K562 (cell line): ENCODE measurements around the gene DCAF11. TPM values are rescaled to one million over a fixed set of nuclear protein-coding genes. Genes with fewer than 3 reads are reported as not detected.

Experiments
- BHLHE40 ChIP-seq: IDR thresholded peaks from 2 replicates; pipeline ENCODE4 v1.6.1; 2011; ENCODE audit warnings: low read length, improper control_type of control experiment
- BRF2 ChIP-seq: IDR thresholded peaks from 3 replicates; pipeline ENCODE4 v1.6.1; 2011; ENCODE audit warnings: borderline replicate concordance, mild to moderate bottlenecking; ENCODE audit not compliant: insufficient read length, insufficient read depth
- CC2D1A ChIP-seq: fragments of 450-650 bp; IDR thresholded peaks from 2 replicates; pipeline ENCODE4 v1.6.1; 2017; ENCODE audit warnings: mild to moderate bottlenecking
- CCAR2 ChIP-seq: fragments of 200-400 bp; formaldehyde crosslinking; IDR thresholded peaks from 2 replicates; pipeline ENCODE4 v1.6.1; 2017; ENCODE audit warnings: mild to moderate bottlenecking, low read depth, low read length
- DNMT1 ChIP-seq: fragments of 450-650 bp; IDR thresholded peaks from 2 replicates; pipeline ENCODE4 v1.6.1; 2016; ENCODE audit warnings: antibody characterized with exemption, mild to moderate bottlenecking
- EZH2 ChIP-seq: IDR thresholded peaks from 2 replicates; pipeline ENCODE4 v1.6.1; 2012; ENCODE audit warnings: low read depth, mild to moderate bottlenecking, inconsistent platforms, low read length, borderline replicate concordance
- GABPB1 ChIP-seq: sonication (generic); formaldehyde crosslinking; IDR thresholded peaks from 2 replicates; pipeline ENCODE4 v1.8.0; 2022; ENCODE audit warnings: mild to moderate bottlenecking, missing genetic modification reagents
- MXD1 ChIP-seq: fragments of 250-450 bp; sonication (Bioruptor Pico); IDR thresholded peaks from 2 replicates; pipeline ENCODE4 v1.8.0; 2021; ENCODE audit warnings: borderline replicate concordance, mild to moderate bottlenecking, moderate library complexity; ENCODE audit not compliant: poor library complexity, severe bottlenecking
- NFIX ChIP-seq: fragments of 250-450 bp; sonication (Bioruptor Pico); IDR thresholded peaks from 2 replicates; pipeline ENCODE4 v1.4.0; 2020; ENCODE audit warnings: low read depth, mild to moderate bottlenecking, moderate library complexity
- SETDB1 ChIP-seq: IDR thresholded peaks from one replicate; pipeline ENCODE4 v1.6.1; 2012; ENCODE audit warnings: low read length, control low read depth, inconsistent platforms
- SLC30A9 ChIP-seq: fragments of 250-450 bp; sonication (Bioruptor Pico); IDR thresholded peaks from 2 replicates; pipeline ENCODE4 v1.8.0; 2022; ENCODE audit warnings: mild to moderate bottlenecking, moderate library complexity
- SP1 ChIP-seq: sonication (generic); formaldehyde crosslinking; IDR thresholded peaks from 2 replicates; pipeline ENCODE4 v1.8.1; 2022; ENCODE audit warnings: mild to moderate bottlenecking, missing genetic modification reagents
- TBP ChIP-seq: optimal IDR thresholded peaks from 2 replicates; pipeline ENCODE3; 2011; ENCODE audit warnings: low read depth, low read length, improper control_type of control experiment
- TEAD2 ChIP-seq: fragments of 450-650 bp; IDR thresholded peaks from 2 replicates; pipeline ENCODE4 v1.6.1; 2016; ENCODE audit warnings: missing genetic modification characterization, control low read depth, missing compliant biosample characterization
- ZFPM2 ChIP-seq: fragments of 250-450 bp; sonication (Bioruptor Pico); IDR thresholded peaks from 2 replicates; pipeline ENCODE4 v1.5.1; 2022; ENCODE audit warnings: mild to moderate bottlenecking
- ZNF274 ChIP-seq: IDR thresholded peaks from 2 replicates; pipeline ENCODE4 v1.6.1; 2011; ENCODE audit warnings: low read depth, mild to moderate bottlenecking, low read length, moderate library complexity, borderline replicate concordance
- ZNF717 ChIP-seq: fragments of 250-450 bp; sonication (Bioruptor Pico); IDR thresholded peaks from 2 replicates; pipeline ENCODE4 v1.5.0; 2021
- ZNF785 ChIP-seq: fragments of 250-450 bp; sonication (Bioruptor Pico); IDR thresholded peaks from 2 replicates; pipeline ENCODE4 v1.4.0; 2020; ENCODE audit warnings: mild to moderate bottlenecking
- polyA plus RNA-seq, 8 experiments: library from polyadenylated mRNA; depleted of rRNA in 4 of 8; stranded (reverse) in 5 of 8; unstranded in 3 of 8; fragments of >200 nt; fragmentation: Nextera tagmentation in 2 of 8; fragmentation: Illumina TruSeq in 1 of 8; extraction: Ambion mirVana in 2 of 8; extraction: Trizol in 1 of 8; gene quantifications; 2 replicates each; pipeline versions ENCODE4 v1.2.1 to v1.2.3, GENCODE V29; 2011 to 2014; ENCODE audit warnings: inconsistent platforms in 1 of 8, missing spikeins in 1 of 8
- total RNA-seq, 7 experiments: library from RNA; depleted of rRNA in 6 of 7; stranded (reverse); fragments of >200 nt in 6 of 7; fragmentation: Illumina TruSeq in 2 of 7; extraction: Trizol in 2 of 7; gene quantifications; 2 replicates each; pipeline versions ENCODE4 v1.2.1 to v1.2.3, GENCODE V29; 2011 to 2021; ENCODE audit warnings: low replicate concordance in 1 of 7
- TF ChIP-seq, protein P1 (sequence below): fragments of 450-650 bp; IDR thresholded peaks from 2 replicates; pipeline ENCODE4 v1.6.1; 2016; ENCODE audit warnings: low read depth, mild to moderate bottlenecking, moderate library complexity
- TF ChIP-seq, protein P2 (sequence below), 2 experiments: IDR thresholded peaks in 1 of 2; conservative IDR thresholded peaks in 1 of 2; 2 replicates each; pipeline ENCODE4 v1.6.1; 2016; ENCODE audit warnings: low read depth in 2 of 2, mild to moderate bottlenecking in 1 of 2, missing compliant biosample characterization in 1 of 2, missing genetic modification characterization in 1 of 2, moderate library complexity in 1 of 2
- TF ChIP-seq, protein P3 (sequence below): sonication (generic); formaldehyde crosslinking; IDR thresholded peaks from 2 replicates; pipeline ENCODE4 v1.8.0; 2022; ENCODE audit warnings: mild to moderate bottlenecking, low read depth, missing genetic modification reagents

DCAF11 gene
- total and polyA plus RNA-seq, 9 of the 15 experiments (the other 6 are each of a cell fraction or from before 2014, with no cell fraction given): 8.5 to 46.2 (median 36.4) TPM

DNA sequence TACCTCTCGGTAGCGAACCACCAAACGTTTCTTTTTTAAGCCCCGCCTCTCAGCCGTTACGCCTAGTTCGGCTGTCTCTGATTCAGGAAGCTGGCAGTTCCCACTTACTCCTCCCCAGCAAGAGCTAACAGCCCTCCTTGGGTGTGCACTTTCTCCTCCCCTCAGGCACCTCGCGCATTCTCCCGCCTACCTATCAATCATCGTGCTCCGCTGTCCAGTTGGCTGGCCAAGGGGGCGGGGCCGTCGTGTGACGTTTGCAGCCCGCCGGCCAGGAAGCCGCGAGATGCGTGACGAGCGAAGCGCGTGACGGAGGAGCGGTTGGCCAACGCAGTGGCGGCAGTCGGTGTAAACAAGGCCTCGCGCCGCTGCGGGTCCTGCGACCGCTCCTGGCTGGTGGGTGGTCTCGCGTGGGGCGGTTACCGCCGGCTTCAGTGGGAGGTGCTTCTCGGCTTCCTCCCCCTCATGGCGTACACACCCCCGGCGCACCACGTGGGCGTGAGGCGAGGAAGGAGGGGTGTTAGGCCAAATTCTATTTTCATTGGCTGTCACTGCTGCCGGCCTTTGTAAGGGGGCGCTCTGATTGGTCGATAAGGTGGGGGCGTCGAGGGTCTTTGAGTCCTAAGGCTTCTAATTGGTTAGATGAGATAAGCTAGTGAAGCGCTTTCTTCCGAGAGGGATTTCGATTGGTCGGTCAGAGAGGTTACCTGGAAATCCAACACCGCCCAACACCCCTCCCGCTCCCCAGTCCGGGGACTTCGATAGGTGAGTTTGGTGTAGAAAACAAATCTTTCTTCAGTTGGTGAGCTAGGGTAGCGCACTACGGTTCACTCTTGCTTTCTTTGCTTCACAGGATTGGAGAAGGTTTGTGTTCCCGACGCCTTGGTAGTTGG, at the start of gene DCAF11, which contains the start of gene NRL (continued):
- TF ChIP-seq BHLHE40: peak; percentile 34
- TF ChIP-seq EZH2: no peak
- TF ChIP-seq TBP: peak; percentile 35
- TF ChIP-seq, protein P1, sequence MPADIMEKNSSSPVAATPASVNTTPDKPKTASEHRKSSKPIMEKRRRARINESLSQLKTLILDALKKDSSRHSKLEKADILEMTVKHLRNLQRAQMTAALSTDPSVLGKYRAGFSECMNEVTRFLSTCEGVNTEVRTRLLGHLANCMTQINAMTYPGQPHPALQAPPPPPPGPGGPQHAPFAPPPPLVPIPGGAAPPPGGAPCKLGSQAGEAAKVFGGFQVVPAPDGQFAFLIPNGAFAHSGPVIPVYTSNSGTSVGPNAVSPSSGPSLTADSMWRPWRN: peak; percentile 5; the same call in 1 of the 2 replicates
- no peak for TF ChIP-seq ZNF785
- TF ChIP-seq GABPB1 (CRISPR knock-in tag): peak; percentile 70
- no peak for TF ChIP-seq SETDB1
- TF ChIP-seq ZFPM2 (CRISPR knock-in tag): no peak
- TF ChIP-seq, protein P2, sequence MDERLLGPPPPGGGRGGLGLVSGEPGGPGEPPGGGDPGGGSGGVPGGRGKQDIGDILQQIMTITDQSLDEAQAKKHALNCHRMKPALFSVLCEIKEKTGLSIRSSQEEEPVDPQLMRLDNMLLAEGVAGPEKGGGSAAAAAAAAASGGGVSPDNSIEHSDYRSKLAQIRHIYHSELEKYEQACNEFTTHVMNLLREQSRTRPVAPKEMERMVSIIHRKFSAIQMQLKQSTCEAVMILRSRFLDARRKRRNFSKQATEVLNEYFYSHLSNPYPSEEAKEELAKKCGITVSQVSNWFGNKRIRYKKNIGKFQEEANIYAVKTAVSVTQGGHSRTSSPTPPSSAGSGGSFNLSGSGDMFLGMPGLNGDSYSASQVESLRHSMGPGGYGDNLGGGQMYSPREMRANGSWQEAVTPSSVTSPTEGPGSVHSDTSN (CRISPR knock-in tag; IDR thresholded peaks at IDR 0.05; ENCODE audit: low read depth): peak; percentile 91
- TF ChIP-seq, protein P2 (tag; conservative IDR thresholded peaks at IDR 0.05; ENCODE audit: low read depth): peak; percentile 96
- TF ChIP-seq SLC30A9 (CRISPR knock-in tag): no peak
- no peak for TF ChIP-seq CC2D1A
- TF ChIP-seq ZNF274: no peak
- TF ChIP-seq, protein P3, sequence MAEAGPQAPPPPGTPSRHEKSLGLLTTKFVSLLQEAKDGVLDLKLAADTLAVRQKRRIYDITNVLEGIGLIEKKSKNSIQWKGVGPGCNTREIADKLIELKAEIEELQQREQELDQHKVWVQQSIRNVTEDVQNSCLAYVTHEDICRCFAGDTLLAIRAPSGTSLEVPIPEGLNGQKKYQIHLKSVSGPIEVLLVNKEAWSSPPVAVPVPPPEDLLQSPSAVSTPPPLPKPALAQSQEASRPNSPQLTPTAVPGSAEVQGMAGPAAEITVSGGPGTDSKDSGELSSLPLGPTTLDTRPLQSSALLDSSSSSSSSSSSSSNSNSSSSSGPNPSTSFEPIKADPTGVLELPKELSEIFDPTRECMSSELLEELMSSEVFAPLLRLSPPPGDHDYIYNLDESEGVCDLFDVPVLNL (CRISPR knock-in tag): no peak
- TF ChIP-seq NFIX (CRISPR knock-in tag): no peak
- TF ChIP-seq SP1 (CRISPR knock-in tag): peak; percentile 99
- no peak for TF ChIP-seq BRF2
- no peak for TF ChIP-seq DNMT1
- TF ChIP-seq ZNF717 (CRISPR knock-in tag): no peak
- TF ChIP-seq CCAR2: no peak
- TF ChIP-seq TEAD2: no peak
- TF ChIP-seq MXD1: peak; percentile 80
